Measurements from ENCODE around the gene LAMA3.

- TF ChIP-seq CTCF (IDR thresholded peaks at IDR 0.05), result no peak
- no peak for TF ChIP-seq SIN3A (IDR thresholded peaks at IDR 0.05; ENCODE audit: borderline replicate concordance, insufficient read depth, low read depth, low read length)
- TF ChIP-seq REST (IDR thresholded peaks at IDR 0.05; ENCODE audit: insufficient read depth in 1 of 2, low read depth in 2 of 2, low read length in 1 of 2), result no peak
Observed at GRCh38 chr18:23885750-23886149, 196.5 kb downstream of the LAMA3 start.

All from Panc1 (cell line).